GM21390 (cell line): ENCODE data around the gene PDLIM5.

Experiments
- ATAC-seq: cut with Tn5 transposase; IDR thresholded peaks from one replicate; pipeline ENCODE4 v1.9.1; 2021; ENCODE audit not compliant: unreplicated experiment

The PDLIM5 gene

GRCh38 chr4:94525993-94526728 lies 74.4 kb downstream of the PDLIM5 start:
- peak; percentile 82 for ATAC-seq

- ATAC-seq = no peak
These were observed 76.0 kb downstream of the PDLIM5 start for GRCh38 chr4:94527556-94528233.

- ATAC-seq = no peak
These were observed 77.2 kb downstream of the PDLIM5 start for GRCh38 chr4:94528792-94529451.

- ATAC-seq = no peak
These were observed 78.3 kb downstream of the PDLIM5 start for GRCh38 chr4:94530073-94530472.

GRCh38 chr4:94531991-94532789 lies 80.4 kb downstream of the PDLIM5 start:
- ATAC-seq = no peak

GRCh38 chr4:94533405-94534223 lies 81.9 kb downstream of the PDLIM5 start:
- ATAC-seq = no peak

GRCh38 chr4:94534401-94535312 lies 82.9 kb downstream of the PDLIM5 start:
- peak; percentile 93 for ATAC-seq

- ATAC-seq = no peak
These were observed 84.3 kb downstream of the PDLIM5 start for GRCh38 chr4:94536049-94536448.

GRCh38 chr4:94536649-94537469 lies 85.1 kb downstream of the PDLIM5 start:
- ATAC-seq = no peak

- no peak for ATAC-seq
These were observed 86.3 kb downstream of the PDLIM5 start for GRCh38 chr4:94537921-94538628.

- ATAC-seq = no peak
These were observed 88.7 kb downstream of the PDLIM5 start for GRCh38 chr4:94540476-94540875.

- ATAC-seq = no peak
These were observed 93.1 kb downstream of the PDLIM5 start for GRCh38 chr4:94544811-94545210.

GRCh38 chr4:94545296-94545695 lies 93.6 kb downstream of the PDLIM5 start:
- ATAC-seq = no peak

GRCh38 chr4:94546949-94547348 lies 95.2 kb downstream of the PDLIM5 start:
- no peak for ATAC-seq

GRCh38 chr4:94548571-94548970 lies 96.8 kb downstream of the PDLIM5 start:
- ATAC-seq = no peak

- ATAC-seq = no peak
These were observed 98.6 kb downstream of the PDLIM5 start for GRCh38 chr4:94550352-94550751.

GRCh38 chr4:94550851-94551250 lies 99.1 kb downstream of the PDLIM5 start:
- ATAC-seq = no peak
